Small intestine (tissue), 7 donors: ENCODE data around the gene LKAAEAR1. TPM values are rescaled to one million over a fixed set of nuclear protein-coding genes. Genes with fewer than 3 reads are reported as not detected.
A peak's percentile ranks its signal among the peaks of the same experiment; 100 is the strongest.

Experiments used
- DNase-seq, 2 donors: peaks; one replicate each; pipeline versions ENCODE4 v3.0.0 to v3.0.0-alpha.2; 2013
- FAIRE-seq: peaks from 2 replicates; lab custom pipeline; 2012; peaks lifted over from hg19 to GRCh38; lab: Jason Lieb, UNC
- H3K27ac ChIP-seq, 3 donors: one replicate each; pipeline ENCODE4 v1.5.1; 2013; ENCODE audit warnings: low read length in 2 of 3, mild to moderate bottlenecking in 2 of 3, control low read depth in 1 of 3, inconsistent platforms in 1 of 3, low read depth in 1 of 3, moderate library complexity in 1 of 3
- H3K27me3 ChIP-seq, 3 donors: one replicate each; pipeline ENCODE4 v1.6.1; 2013; ENCODE audit warnings: low read length in 3 of 3, inconsistent platforms in 1 of 3; ENCODE audit not compliant: control insufficient read depth in 3 of 3, insufficient read depth in 3 of 3
- H3K36me3 ChIP-seq, 3 donors: one replicate each; pipeline ENCODE4 v1.6.1; 2013; ENCODE audit warnings: low read length in 3 of 3, inconsistent platforms in 1 of 3, low read depth in 1 of 3, mild to moderate bottlenecking in 1 of 3, moderate library complexity in 1 of 3; ENCODE audit not compliant: control insufficient read depth in 3 of 3, insufficient read depth in 2 of 3
- H3K4me1 ChIP-seq, 3 donors: one replicate each; pipeline ENCODE4 v1.6.1; 2013; ENCODE audit warnings: low read length in 2 of 3, inconsistent platforms in 1 of 3, low read depth in 1 of 3, mild to moderate bottlenecking in 1 of 3, moderate library complexity in 1 of 3; ENCODE audit not compliant: control insufficient read depth in 3 of 3, insufficient read depth in 2 of 3
- H3K4me3 ChIP-seq, 3 donors: one replicate each; pipeline ENCODE4 v1.5.1; 2013; ENCODE audit warnings: low read length in 3 of 3, control low read depth in 1 of 3, inconsistent platforms in 1 of 3, low read depth in 1 of 3, mild to moderate bottlenecking in 1 of 3, moderate library complexity in 1 of 3
- H3K9me3 ChIP-seq, 2 donors: one replicate each; pipeline ENCODE4 v1.6.1; 2013; ENCODE audit warnings: low read depth in 1 of 2, low read length in 1 of 2; ENCODE audit not compliant: control insufficient read depth in 2 of 2, insufficient read depth in 1 of 2
- WGBS, 3 donors: extraction: QIAGEN DNeasy Blood & Tissue Kit; methylation state at CpG; one replicate each; pipeline ENCODE4 v1.1.7; 2013; 5-methylcytosine and 5-hydroxymethylcytosine counted together
- polyA plus RNA-seq, 4 donors: library from polyadenylated mRNA; stranded (reverse) in 3 of 4; unstranded in 1 of 4; fragments of 200-250 nt in 3 of 4; fragments of 120-200 nt in 1 of 4; gene quantifications; one replicate each; pipeline versions ENCODE4 v1.2.1 to v1.2.3, GENCODE V29; 2013
- donor health status: healthy with polysubstance abuse.
- donor health status: control.
- donor health status: control.
- donor health status: Bipolar disorder and iron deficiency.
- donor health status: healthy.

LKAAEAR1 gene
- polyA plus RNA-seq, 4 donors = 0.09 TPM; not detected in 3

DNA sequence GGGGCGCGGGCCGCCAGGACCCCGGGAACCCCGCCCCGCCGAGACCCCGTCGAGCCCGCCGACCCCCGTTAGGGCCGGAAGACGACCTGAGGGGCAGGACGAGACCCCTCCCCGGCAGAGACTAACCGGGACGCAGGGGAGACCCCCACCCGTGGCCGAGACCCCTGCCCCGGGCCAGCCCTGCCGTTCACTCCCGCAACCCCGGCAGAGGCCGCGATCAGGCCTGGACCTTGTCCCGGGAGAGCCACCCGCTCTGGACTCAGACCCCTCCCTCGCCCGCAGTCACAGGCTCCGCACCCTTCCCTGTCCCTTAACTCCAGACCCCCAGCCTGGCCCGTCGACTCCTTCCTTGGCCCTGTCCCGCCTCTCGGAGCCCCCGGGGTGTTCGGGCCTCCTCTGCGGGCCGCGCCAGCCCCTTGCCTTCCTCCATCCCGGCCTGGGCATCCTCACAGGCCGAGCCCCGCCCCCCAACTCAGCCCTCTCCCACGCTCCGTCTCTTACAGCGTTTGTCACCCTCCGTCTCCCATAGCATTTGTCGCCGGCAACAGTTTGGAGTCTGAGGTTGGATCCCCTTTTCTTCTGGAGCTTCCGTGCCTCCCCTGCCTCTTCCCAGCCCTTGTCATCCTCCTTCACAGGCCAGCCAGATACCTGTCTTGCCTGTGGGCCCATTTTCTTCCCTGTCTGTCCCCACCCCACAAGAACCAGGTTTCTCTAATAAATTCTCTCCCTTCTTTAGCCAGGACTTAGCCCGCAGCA, 20.6 kb downstream of the LKAAEAR1 start:
- DNase-seq = peak; percentile 40 to 55
- no peaks in the 10 kb centered on the region for H3K9me3 ChIP-seq
- FAIRE-seq = no peak
- H3K36me3 ChIP-seq = peaks cover 0 to 15% (median 0%) of the 10 kb centered on the region in 3 donors
- WGBS, 3 donors = 5 to 7% (median 5%) methylated on average over 26 to 51 of the region's 51 CpGs
- H3K27ac ChIP-seq = peak overlapping the region in 2 of 3 donors; percentile 28 to 40
- H3K4me3 ChIP-seq = peak overlapping the region; percentile 69 to 83 (median 83)
- H3K27me3 ChIP-seq = peaks cover 0 to 8% (median 0%) of the 10 kb centered on the region in 3 donors
- peaks cover 0 to 20% (median 0%) of the 10 kb centered on the region in 3 donors for H3K4me1 ChIP-seq

DNA sequence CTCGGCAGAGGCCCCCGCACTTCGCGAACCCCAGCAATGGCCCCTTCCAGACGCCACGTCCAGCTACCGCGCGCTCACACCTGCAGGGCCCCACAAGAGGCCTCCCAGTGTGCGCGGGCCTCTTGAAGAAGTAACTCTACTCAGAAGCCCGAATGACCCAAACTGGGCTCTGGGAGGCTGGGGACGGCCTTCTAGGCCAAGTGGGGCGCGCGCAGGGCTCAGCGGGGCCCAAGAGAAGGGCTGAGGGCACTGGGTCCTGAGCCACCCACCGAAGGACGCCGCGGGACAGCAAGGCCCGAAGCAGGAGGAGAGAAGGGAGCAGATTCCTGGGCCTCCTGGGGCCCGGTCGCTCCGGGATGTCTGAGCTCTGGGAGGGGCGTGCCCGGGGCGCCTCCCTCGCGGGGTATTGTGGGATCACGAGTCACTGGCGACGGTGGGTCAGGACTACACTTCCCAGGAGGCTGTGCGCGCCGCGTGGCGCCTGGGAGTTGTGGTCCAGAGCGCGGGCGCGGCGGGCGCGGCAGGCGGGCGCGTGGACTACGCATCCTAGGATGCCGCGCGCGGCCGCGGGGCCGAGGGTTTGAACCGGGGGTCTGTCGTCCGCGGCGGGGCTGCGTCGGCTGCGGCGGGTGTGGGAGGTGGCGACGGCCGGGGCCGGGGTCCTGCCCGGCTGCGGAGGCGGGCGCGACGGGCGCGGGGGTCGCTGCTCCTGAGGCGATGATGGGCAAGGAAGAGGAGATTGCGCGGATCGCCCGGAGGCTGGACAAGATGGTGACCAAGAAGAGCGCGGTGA, 21.4 kb downstream of the LKAAEAR1 start, which contains the start of gene TCEA2:
Gene TCEA2, plus strand, starts transcription at position 603 of the 793 bp plus-strand sequence. Its CDS starts 115 bp downstream, at position 718.
- H3K4me1 ChIP-seq = peaks cover 0 to 20% (median 0%) of the 10 kb centered on the region in 3 donors
- peaks cover 0 to 11% (median 0%) of the 10 kb centered on the region in 3 donors for H3K36me3 ChIP-seq
- WGBS, 3 donors = 7 to 17% (median 15%) methylated on average over 41 to 85 of the region's 85 CpGs
- DNase-seq = peak; percentile 93 to 99
- H3K4me3 ChIP-seq = peak within 1 kb of the TSS; percentile 69 to 83 (median 83)
- no peak for FAIRE-seq
- peaks cover 0 to 9% (median 0%) of the 10 kb centered on the region in 3 donors for H3K27me3 ChIP-seq
- peak within 1 kb of the TSS in 2 of 3 donors; percentile 82 to 87 for H3K27ac ChIP-seq
- H3K9me3 ChIP-seq = no peaks in the 10 kb centered on the region

DNA sequence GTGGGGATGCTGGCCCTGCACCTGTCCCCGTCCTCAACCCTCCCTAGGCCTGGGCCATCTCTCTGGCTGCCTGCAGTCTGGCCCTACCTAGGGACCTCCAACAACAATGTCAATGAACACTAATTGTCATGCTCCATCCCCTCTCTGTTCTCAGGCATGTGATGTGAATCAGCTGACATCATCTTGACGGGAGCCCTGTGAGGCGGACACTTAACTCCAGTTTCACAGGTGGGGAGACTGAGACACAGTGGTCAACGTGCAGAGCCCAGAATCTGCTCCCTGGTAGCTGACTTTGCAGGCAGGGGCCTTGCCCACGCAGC, 22.0 kb downstream of the LKAAEAR1 start:
- 56 to 77% (median 73%) methylated on average over 5 of the region's 5 CpGs for WGBS, 3 donors
- Histone ChIP-seq H3K27me3 (peaks cover 0 to 15% (median 0%) of the 10 kb centered on the region in 3 donors), H3K36me3 (peaks cover 0 to 9% (median 0%) of the 10 kb centered on the region in 3 donors), H3K4me3 (peak overlapping the region in 2 of 3 donors; percentile 62 to 69), H3K4me1 (peaks cover 0 to 20% (median 0%) of the 10 kb centered on the region in 3 donors), H3K27ac (peak overlapping the region in 2 of 3 donors; percentile 82 to 87), H3K9me3 (no peaks in the 10 kb centered on the region)
- DNase-seq = no peak
- no peak for FAIRE-seq

GRCh38 chr20:64058536-64058935, 25.7 kb downstream of the LKAAEAR1 start:
- no peak overlapping the region for H3K4me3 ChIP-seq
- no peaks in the 10 kb centered on the region for H3K36me3 ChIP-seq
- H3K4me1 ChIP-seq = peaks cover 0 to 10% (median 0%) of the 10 kb centered on the region in 3 donors
- no peak overlapping the region for H3K27ac ChIP-seq
- H3K9me3 ChIP-seq = no peaks in the 10 kb centered on the region
- H3K27me3 ChIP-seq = peaks cover 0 to 45% (median 5%) of the 10 kb centered on the region in 3 donors
- DNase-seq (no peak), FAIRE-seq (no peak)
- WGBS, 3 donors = 53 to 74% (median 69%) methylated on average over 12 of the region's 12 CpGs

DNA sequence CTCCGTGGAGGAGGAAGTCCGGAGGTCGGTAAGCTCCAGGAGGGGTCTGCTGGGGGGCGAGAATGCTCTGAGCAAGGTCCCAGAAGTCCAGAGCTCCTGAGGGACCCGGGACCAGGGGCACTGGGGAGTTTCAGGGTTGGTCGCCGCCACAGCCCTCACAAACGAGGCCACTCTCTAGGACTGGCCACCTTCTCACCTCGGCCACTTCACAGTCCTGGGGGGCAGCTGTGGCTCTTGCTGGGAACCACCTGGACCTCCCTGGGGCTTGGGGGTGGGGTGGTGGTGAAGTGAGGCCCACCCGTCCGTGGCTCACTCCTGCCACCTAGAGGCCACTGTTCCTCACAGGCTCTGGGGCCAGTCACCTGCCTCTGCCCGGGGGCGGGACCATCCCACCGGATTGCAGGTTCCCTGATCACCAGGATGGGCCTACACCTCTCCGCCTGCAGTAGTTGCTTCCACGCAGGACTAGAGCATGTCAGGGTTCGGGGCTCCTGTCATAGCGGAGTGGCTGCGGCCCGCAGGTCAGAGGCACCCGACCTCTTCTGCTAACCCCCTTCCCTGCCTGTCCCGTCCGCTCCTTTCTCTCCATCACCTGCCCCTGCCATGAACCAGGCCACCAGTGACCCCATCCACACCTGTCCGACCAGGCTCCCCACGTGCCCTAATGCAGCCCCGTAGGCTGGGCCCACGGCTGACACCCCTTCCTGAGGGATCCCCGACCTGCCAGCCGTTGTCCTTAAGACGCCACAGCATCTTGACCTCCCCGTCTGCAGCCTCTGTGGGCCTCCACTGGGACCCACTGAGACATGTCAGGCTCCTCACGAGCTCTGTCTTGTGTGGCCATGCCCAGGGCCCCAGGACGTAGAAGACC, 26.3 kb downstream of the LKAAEAR1 start:
- H3K27me3 ChIP-seq = peaks cover under 1 to 52% (median 6%) of the 10 kb centered on the region in 3 donors
- peak overlapping the region in 1 of 3 donors; percentile 73 for H3K27ac ChIP-seq
- H3K4me3 ChIP-seq = no peak overlapping the region
- 24 to 36% (median 28%) methylated on average over 30 to 33 of the region's 33 CpGs for WGBS, 3 donors
- peak; percentile 58 to 82 for DNase-seq
- no peaks in the 10 kb centered on the region for H3K36me3 ChIP-seq
- FAIRE-seq = no peak
- peaks cover 0 to 10% (median 0%) of the 10 kb centered on the region in 3 donors for H3K4me1 ChIP-seq
- no peaks in the 10 kb centered on the region for H3K9me3 ChIP-seq

- no peaks in the 10 kb centered on the region for H3K36me3 ChIP-seq
- peak overlapping the region in 1 of 3 donors; percentile 73 for H3K27ac ChIP-seq
- no peak for DNase-seq
- no peak for FAIRE-seq
- 37 to 53% (median 51%) methylated on average over 37 to 39 of the region's 39 CpGs for WGBS, 3 donors
- H3K9me3 ChIP-seq = no peaks in the 10 kb centered on the region
- peaks cover 0 to 3% (median 0%) of the 10 kb centered on the region in 3 donors for H3K4me1 ChIP-seq
- no peak overlapping the region for H3K4me3 ChIP-seq
- H3K27me3 ChIP-seq = peaks cover 4 to 60% (median 9%) of the 10 kb centered on the region in 3 donors
Measured at GRCh38 chr20:64056889-64057627, 27.1 kb downstream of the LKAAEAR1 start.

- Histone ChIP-seq H3K27me3 (peaks cover 4 to 65% (median 12%) of the 10 kb centered on the region in 3 donors), H3K9me3 (no peaks in the 10 kb centered on the region), H3K4me3 (no peak overlapping the region), H3K27ac (peak overlapping the region in 1 of 3 donors; percentile 73), H3K36me3 (no peaks in the 10 kb centered on the region), H3K4me1 (peaks cover 0 to 3% (median 0%) of the 10 kb centered on the region in 3 donors)
- 33 to 51% (median 40%) methylated on average over 7 of the region's 7 CpGs for WGBS, 3 donors
- no peak for DNase-seq
- no peak for FAIRE-seq
Measured at GRCh38 chr20:64056639-64056888, 27.6 kb downstream of the LKAAEAR1 start.
